ENCODE results near the gene SNX9.
A peak's percentile ranks its signal among the peaks of the same experiment; 100 is the strongest.

SNX9 gene

GRCh38 chr6:157984128-157984527 is 161.1 kb downstream of the SNX9 start:
- H3K27ac Mint-ChIP-seq = peak overlapping the region in 1 of 3 experiments; percentile 83
- no peaks in the 10 kb centered on the region for H3K9me3 Mint-ChIP-seq
- H3K4me1 Mint-ChIP-seq = peaks cover 42% of the 10 kb centered on the region
- TF ChIP-seq CTCF (IDR thresholded peaks at IDR 0.05; ENCODE audit: unreplicated experiment in 3 of 3) = no peak
- H3K36me3 Mint-ChIP-seq (ENCODE audit: low read depth) = no peaks in the 10 kb centered on the region
- peak overlapping the region; percentile 56 to 73 (median 63) for H3K4me3 Mint-ChIP-seq
- no peaks in the 10 kb centered on the region for H3K27me3 Mint-ChIP-seq (ENCODE audit: low read depth)

DNA sequence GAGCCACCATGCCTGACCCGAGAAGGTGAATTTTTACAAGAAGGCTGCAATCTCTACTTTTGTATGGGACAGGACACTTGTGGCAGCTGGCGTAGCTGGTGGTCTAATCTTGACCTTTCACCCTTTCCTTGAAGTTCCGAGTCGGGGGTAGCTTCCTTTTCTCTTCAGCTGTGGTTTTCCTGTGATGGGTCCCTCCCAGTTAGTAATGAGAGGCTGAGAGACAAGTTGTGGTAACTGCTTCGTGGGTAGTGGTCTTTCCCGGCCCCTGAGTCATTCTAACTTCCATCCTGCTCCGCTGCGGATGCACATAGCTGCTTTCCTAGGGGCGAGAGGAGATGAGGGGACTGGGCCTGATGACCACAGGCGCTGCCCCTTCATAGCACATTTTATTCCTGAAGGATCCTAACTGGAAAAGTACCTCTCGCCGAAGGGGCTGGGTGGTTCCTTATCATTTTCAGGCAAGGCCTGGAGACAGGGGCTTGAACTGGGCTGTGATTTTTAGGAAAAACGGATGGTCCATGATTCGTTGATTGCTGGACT is 161.7 kb downstream of the SNX9 start:
- Mint-ChIP-seq H3K9me3 (no peaks in the 10 kb centered on the region), H3K27ac (peak overlapping the region in 2 of 3 experiments; percentile 81 to 83), H3K27me3 (ENCODE audit: low read depth) (no peaks in the 10 kb centered on the region), H3K36me3 (ENCODE audit: low read depth) (no peaks in the 10 kb centered on the region), H3K4me3 (peak overlapping the region in 2 of 3 experiments; percentile 46 to 73), H3K4me1 (peaks cover 47% of the 10 kb centered on the region)
- TF ChIP-seq CTCF (IDR thresholded peaks at IDR 0.05; ENCODE audit: unreplicated experiment in 3 of 3) = no peak

DNA sequence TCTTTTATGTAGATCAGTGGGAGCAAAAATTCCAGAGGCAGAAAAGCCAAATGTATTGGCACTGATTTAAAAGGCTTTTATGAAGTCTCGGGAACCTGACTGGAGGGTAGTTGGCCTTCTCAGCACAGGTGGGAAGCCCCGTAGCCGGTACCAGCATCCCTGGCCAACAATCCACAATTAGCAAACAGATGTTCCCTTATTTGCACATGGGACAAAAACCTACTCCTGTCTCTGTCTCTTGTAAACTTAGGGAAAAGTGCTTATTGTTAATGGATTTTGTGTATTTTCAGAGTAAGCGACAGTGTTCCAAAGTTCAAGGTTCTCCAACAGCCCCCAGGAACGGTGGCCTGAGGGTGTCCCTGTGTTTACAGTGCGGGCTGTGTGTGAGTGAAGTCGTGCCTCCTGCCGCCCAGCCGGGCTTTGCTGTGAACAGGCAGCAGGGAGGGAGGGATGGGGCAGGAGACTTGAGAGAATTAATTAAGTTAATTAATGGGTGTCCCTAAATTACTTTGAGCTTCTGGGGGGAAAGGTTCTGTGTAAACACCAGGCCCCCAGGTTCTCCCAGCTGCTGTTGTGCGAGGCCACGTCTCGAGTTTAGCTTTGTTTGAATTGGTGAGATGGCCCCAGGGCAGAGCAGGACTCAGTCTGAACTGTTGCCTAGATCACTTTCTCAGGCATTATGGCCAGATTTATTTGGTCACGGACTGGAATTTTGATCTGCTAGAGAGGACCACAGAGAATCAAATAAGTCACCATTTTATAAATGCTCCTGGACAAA is 162.5 kb downstream of the SNX9 start:
- peak overlapping the region; percentile 81 to 85 (median 83) for H3K27ac Mint-ChIP-seq
- peaks cover 54% of the 10 kb centered on the region for H3K4me1 Mint-ChIP-seq
- peak overlapping the region in 2 of 3 experiments; percentile 43 to 73 for H3K4me3 Mint-ChIP-seq
- no peaks in the 10 kb centered on the region for H3K27me3 Mint-ChIP-seq (ENCODE audit: low read depth)
- TF ChIP-seq CTCF (IDR thresholded peaks at IDR 0.05; ENCODE audit: unreplicated experiment in 3 of 3) = no peak
- H3K9me3 Mint-ChIP-seq = no peaks in the 10 kb centered on the region
- no peaks in the 10 kb centered on the region for H3K36me3 Mint-ChIP-seq (ENCODE audit: low read depth)

- H3K27me3 Mint-ChIP-seq (ENCODE audit: low read depth) = no peaks in the 10 kb centered on the region
- no peaks in the 10 kb centered on the region for H3K9me3 Mint-ChIP-seq
- H3K27ac Mint-ChIP-seq = peak overlapping the region in 2 of 3 experiments; percentile 55 to 79
- H3K4me3 Mint-ChIP-seq = no peak overlapping the region
- peaks cover 3% of the 10 kb centered on the region for H3K36me3 Mint-ChIP-seq (ENCODE audit: low read depth)
- peaks cover 66% of the 10 kb centered on the region for H3K4me1 Mint-ChIP-seq
- no peak for TF ChIP-seq CTCF (IDR thresholded peaks at IDR 0.05; ENCODE audit: unreplicated experiment in 3 of 3)
These were observed 165.0 kb downstream of the SNX9 start for GRCh38 chr6:157987788-157988699.

GRCh38 chr6:157988700-157989063 is 165.6 kb downstream of the SNX9 start:
- no peaks in the 10 kb centered on the region for H3K27me3 Mint-ChIP-seq (ENCODE audit: low read depth)
- peaks cover 3% of the 10 kb centered on the region for H3K36me3 Mint-ChIP-seq (ENCODE audit: low read depth)
- peaks cover 66% of the 10 kb centered on the region for H3K4me1 Mint-ChIP-seq
- H3K9me3 Mint-ChIP-seq = no peaks in the 10 kb centered on the region
- TF ChIP-seq CTCF (IDR thresholded peaks at IDR 0.05; ENCODE audit: unreplicated experiment in 3 of 3) = no peak
- H3K4me3 Mint-ChIP-seq = no peak overlapping the region
- H3K27ac Mint-ChIP-seq = peak overlapping the region in 2 of 3 experiments; percentile 55 to 79

Measured in nephron (organoid).